HL-60/S4 treated with retinoic acid at 250 ng/mL for 4 days and 3 days (cell line): Measurements from ENCODE around the gene CD44.

Experiments
- in situ Hi-C: fragments of 300-500 bp; cut with MboI; formaldehyde crosslinking; loops from 2 replicates; pipeline ENCODE4 v1.7.0; 2022; ENCODE audit warnings: low sequenced_read_pairs

The CD44 gene

DNA sequence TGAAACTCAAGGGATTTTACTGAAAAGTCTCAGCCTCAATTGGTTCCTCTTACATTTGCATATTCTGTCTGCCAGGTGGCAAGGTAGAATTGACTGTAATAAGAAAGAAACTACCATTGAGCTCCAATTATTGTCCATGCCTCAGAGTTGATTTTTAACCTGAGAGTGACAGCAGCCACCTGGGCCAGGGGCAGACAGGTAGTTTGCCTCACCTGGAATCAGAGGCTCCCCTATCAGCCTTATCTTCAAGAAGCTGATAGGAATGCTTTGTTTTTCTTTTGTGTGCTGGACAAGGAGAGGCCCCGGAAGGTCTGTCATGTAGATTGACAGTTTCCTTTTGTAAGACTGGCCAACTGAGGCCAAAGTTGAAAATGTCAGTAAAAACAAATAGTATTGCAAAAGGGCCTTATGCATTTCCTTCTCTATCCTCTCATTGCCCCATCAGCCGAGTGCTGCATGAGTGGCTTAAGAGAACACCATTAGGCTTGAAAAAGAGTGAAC is 34.1 kb downstream of the CD44 start:
- in situ Hi-C loops = no loop called here

DNA sequence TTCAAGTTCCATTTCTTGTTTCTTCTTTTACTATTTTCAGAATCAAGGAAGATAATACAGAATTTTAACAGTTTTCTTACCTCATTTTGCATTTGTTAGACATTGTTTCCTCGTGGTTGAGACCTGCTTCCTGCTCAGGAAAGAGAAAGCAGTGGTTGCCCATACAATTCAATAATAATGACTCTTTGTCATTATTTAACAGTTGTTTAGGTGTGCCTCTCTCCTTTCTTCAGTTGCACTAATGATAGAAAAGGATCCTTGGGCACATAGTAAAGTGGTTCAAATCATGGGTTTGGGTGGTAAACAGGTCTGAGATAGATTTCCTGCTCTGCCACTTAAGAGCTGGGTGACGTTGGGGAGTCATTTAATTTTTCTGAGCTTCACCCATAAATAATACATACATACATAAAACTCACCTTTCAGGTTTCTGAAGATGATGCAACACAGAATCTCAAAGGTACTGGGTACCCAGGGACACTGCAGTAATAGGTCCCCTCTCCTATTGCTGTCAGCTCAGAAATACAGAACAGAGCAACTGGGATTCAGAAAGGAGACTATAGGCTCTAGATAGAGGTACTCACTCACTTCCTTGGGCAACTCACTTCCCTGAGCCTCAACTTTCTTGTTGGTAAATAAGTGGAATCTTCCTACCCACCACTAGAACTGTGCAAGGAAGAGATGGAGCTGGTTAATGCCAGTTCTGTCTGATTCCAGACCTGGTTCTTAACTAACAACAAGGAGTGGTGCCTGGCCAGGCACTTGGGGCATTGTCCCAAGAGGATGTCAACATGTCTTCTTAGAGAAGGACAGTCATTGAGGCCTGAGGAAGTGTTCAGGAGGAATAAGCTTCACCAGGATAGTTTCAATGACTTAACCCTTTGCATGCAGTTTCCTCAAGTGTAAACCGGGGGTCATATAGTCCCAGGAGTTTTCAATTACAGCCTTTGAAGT is 34.9 kb downstream of the CD44 start:
- in situ Hi-C loops = no loop called here

DNA sequence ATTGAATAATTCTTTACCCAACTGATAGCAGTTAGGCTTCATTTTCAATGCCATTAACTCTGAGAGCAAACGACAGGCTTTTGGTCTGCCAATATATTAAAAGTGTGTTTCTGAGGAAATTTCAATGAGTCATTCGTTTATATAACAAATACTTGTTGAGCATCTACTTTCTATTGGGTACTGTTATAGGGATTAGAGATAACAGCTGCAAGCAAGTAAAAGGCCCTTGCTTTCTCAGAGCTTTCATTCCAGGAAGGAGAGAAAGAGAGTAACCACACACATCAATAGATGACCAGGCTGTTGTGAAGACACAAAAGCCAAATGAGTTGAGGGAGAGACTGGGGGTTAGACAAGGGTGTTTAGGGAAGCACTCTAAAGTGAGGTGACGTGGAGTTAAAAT is 35.7 kb downstream of the CD44 start:
- in situ Hi-C loops = no loop called here

DNA sequence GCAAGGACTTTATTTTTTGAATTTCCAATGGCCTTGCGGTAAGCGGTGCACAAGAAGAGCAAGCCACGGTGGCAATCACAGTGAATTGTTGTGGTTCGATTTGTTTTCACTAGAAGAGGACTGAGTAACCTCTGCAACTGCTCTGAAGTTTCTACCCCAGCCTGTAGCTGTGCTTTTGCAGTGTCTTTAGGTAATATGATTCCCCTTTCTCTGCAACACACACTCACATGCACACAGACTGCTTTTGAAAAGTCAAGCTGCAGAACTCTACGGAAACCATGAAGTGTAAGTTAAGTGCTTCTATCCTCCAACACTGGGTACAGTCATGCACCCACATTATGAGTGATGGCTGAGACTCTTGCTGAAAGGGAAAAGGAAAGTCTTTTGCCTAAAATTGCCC is 38.4 kb downstream of the CD44 start:
- in situ Hi-C loops = no loop called here

DNA sequence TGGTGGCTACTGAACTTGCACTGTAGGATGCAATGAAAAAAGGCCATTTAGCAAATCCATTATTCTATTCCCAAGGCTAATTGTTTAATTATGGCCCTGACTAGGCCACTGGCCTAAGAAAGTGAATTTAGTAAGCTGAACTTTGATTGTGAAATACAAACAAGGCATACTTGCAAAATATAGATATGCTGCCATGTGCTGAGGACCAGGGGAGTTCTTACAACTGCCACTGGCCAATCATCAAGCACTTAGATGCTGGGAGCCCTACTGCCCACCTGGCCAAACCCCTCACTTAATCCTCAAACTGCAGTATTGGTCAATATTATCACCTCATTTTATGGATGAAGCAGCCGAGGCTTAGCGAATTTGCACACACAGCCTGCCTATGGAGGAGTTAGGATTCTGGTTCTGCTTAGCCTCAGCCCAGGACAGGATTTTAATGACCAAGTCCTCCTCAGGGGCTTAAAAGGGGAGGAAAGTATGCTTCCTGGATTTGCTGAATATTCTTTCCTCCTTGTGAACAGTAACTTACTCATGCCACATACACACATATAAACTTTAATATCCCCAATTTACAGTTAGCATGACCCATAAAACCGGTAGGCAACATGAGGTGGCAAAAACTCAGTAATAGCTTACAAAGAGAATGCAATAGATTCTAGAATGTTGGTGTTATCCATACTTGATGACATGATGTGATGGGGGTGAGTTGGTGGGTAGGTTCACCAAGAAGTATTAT is 39.3 kb downstream of the CD44 start:
- in situ Hi-C loops = no loop called here

DNA sequence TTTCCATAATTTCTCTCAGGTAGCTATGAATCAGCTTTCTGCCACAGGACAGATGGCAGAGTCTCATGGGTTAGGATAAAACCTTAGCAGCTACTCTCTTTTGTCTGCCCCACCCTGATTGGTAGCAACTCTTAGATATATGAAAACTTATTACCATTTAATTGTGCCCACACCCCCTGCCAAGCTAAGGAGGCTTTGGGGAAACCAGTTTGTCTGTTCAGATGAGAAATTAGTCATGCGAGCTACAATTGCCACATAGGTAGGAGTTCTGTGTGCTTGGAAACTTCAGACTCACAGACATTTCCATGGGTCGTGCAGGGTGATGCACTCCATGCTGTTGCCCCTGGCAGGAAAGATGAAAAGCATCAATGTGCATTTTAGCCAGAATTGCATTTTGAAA is 39.9 kb downstream of the CD44 start:
- in situ Hi-C loops = no loop called here

DNA sequence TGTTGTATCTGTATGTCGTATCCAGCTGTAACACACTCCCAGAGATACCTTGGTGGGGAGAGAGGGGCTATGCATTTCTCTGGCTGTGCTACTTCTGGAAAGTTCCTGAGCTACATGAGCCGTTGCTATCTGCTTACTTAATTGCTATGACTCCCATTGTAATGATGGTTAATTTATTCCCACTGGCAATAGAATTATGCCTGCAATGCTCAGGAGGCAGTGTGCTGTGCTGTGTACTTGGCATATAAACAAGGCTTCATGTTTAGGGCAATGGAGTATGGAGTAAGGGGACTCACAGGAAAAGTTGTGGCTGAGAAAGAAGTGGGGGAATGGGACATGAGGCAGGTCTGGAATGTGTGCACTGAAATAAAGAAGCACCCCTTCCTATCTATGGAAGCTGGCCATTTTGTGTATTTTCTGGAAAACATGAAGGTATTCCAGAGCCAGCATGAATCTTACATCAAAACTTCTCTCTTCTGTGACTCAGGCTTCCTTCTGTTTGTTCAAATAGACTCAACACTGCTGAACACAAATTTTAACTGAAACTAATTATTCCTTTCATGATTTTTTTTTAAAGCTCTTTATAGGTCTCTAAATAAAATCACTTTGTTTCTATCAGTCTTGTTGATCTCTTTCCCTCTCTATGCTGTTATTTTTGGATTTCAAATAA is 40.6 kb downstream of the CD44 start:
- in situ Hi-C loops = no loop called here

DNA sequence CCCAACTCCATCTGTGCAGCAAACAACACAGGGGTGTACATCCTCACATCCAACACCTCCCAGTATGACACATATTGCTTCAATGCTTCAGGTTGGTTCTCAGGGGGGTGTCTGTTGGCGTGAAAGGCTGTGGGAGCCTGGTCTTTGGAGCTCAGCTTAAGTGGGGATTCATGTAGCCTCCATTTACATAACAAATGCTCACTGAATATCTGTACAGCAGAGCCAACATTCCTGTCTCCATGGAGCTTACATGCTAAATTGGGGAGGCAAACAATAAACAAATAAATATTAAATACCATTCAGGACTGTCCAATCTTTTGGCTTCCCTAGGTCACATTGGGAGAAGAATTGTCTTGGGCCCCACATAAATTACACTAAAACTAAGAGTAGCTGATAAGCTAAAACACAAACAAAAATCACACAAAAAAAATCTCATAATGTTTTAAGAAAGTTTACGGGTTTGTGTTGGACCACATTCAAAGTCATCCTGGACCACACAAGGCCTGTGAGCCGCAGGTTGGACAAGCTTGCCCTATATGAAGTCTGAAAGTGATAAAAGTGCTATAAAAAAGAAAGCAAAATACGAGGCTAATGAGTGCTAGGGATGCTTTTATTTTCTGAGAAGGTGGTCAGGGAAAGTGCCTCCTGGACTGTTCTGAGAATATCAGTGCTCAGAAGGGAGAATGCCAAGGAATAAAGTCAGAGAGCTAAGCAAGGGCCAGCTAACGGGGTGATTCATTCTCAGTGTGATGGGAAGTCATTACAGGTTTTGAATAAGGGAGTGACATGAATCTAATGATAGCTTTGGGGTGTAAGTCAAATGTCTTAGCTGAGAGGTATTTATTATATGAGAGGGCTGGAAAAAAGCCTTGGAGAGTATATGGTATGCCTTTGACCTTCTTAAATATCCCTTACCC is 41.6 kb downstream of the CD44 start:
- in situ Hi-C loops = no loop called here

DNA sequence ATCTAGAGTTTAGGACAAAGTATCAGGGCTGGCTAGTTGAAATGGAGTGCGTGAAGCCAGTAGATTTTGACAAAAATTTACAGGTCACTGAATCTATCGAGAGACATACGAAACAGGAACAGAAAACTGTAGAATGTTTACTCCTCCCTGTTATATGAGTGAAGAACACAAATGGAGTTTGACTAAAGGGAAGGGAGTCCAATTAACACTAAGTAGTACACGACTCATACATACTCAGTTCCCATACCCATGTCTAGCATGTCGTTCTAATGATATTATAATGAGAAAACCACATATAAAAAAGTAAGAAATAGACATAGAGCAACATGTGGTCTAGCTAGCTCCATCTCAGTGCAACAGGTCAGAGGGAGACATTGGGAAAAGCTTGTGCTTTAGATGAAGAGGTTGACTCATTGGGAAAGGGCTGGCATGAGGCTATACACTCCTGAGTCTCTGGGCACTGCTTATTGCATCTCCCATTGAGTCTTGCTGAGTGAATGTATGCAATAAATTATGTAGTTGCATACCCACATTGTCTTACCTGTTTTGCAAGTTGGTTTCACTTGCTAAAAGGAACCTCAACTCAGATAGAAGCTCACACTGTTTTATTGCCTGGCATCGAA is 43.5 kb downstream of the CD44 start:
- in situ Hi-C loops = no loop called here

DNA sequence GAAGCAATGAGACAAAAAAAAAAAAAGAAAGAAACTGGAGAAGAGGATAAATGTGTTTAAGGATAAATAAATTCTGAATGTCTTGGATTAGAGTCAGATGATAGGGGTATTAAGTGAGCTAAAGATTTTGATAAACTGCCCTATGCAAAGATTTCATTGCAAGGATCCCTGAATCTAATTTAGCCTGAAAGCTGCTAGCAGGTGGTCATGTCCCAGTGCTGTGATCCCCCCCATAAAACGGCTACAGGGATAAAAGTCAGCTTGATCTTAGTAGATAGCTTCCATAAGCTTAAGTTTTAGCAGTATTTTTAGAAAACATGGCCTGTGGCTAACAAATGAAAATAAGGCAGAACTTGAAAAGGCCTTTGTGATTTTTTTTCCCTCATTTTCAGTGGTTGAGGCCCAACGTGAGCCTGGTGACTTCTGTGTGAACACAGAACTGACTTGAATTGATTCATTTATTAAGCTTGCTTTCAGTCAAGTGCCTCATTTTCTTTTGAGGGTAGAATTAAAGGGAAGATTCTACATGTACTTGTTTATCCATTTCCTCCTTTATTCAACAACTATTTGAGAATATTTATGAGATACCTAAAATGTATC is 44.5 kb downstream of the CD44 start:
- in situ Hi-C loops = no loop called here

DNA sequence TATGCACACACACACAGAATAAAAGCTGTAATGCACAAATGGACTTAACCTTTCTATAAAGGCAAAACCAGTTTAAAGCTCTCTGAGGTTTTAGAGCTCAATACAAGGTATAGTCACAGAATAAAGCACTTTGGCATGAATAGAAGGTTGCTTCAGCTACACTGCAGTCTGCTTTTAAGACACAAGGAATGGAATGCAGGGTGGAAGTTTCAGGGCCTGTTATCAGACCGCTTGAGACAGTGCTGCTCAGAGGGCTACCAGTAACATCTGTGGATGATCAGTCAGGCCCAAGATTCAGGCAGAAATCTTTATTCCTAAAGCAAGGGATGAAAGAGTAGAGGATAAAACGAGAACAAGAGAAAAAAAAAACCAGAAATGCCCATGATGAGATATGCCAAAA is 46.7 kb downstream of the CD44 start:
- in situ Hi-C loops = no loop called here

DNA sequence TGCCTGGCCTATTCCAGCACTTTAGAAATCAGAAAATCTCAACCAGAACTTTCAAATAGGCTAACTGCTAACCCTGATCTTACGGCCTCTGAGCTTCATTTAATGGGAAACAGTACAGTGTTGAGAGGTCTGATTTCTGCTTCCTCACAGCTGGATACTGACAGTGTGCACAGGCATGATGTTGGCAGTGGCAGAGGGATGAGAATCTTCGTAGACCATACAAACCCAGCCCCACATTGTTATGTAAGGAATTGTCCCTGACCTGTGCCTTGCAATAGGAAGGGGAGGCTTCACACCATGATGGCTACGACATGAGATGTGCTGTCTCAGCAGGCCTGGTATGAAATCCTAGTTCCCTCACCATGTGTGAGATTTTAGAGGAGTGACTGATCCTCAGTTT is 49.0 kb downstream of the CD44 start:
- in situ Hi-C loops = no loop called here

DNA sequence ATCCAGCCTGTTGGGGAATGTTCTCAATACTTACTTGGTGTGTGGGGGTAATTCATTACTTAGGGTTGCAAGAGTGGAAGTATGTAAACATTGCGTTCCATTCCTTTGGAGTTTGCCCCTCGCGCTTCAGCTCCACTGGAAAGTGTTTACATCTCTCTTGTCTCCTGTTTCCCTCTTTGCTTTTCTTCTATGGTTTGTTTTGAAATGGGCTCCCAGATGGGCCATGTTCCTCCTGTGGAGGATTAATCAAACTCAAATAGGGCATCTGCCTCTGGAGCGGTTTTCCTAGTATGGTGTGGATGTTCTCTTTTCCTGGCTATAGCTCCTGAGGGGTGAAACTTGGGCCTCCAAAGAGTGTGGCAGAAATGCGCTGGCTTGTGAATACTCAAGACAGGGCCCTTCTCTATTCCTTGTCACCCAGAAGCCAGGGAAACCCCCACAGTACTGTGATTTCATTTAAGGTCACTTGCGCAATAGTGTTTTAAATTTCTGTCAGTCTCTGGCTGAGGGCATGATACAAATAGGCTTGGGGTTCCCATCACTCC is 51.9 kb downstream of the CD44 start:
- in situ Hi-C loops = no loop called here

DNA sequence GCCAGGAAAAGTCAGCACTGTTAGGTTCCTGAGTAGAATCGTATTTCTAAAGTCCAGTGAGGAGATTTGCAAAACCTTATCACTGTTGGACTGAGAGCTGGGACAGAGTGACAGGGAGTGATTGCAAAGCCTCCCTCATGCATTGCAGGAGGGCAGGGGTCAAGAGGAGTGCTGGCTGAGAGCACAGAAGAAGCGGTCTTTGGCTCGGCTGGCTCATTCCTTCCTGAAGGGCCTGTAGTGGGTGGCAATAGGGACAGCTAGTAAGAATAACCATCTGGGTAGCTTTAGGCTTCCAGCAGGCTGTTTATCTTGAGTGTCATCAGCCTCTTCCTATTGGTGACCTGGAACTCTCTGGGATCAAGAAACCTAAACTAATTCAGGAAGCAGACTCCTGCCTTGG is 53.4 kb downstream of the CD44 start:
- in situ Hi-C loops = no loop called here

DNA sequence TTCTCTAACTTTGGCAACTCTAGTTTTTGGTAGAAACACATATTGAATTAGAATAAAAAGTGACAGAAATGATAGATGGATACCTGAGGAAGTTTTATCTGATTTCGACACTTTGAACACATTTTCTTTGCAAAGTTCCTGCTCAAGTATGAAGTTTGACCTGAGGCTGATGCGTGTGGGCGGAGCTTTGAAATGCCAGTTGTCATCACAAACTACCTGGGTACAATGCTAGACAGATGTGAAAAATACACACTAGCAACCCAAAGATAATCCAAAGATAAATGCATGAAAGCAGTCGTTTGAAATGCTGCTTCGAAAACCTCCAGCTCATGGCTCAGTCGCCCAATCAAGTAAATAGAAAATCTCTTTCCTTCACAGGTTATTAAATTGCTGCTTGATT is 54.8 kb downstream of the CD44 start:
- in situ Hi-C loops = no loop called here

DNA sequence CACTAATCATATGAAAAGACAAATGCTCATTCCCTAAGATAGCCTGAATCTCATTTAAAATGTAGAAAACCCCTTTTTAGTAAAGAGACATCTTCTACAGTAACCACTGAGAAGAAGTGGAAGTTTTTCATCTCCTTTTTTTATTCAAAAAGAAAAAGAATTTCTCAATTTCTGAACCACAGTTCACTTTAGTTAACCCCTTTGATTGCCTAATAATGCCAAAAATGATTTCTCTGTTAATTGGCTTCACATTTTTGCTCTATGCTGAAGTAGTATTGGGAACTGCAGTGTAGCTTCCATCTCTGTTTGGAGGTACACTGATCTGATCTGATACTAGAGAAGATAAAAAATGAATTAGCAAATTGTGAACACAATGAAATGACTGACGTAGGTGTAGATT is 58.3 kb downstream of the CD44 start:
- in situ Hi-C loops = no loop called here

DNA sequence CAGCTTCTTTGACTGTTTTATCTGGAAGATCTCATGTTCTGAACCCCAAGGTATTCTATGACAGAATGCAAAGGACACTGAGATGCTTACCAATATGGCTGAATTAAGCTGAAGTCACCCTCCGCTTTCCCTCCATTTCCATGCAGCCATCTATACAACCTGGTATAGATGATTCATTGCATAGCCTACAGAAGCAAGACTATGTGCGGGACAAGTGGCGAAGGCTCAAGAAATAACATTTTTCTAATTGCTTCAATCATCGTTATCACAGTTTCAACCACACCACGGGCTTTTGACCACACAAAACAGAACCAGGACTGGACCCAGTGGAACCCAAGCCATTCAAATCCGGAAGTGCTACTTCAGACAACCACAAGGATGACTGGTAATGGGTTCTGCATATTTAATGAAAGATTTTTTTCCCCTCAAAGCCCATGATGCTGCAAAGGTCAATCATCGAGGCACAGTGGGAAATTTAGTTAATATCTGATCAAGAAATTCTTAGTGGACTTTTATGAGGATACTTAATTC is 61.9 kb downstream of the CD44 start:
- in situ Hi-C loops = no loop called here

DNA sequence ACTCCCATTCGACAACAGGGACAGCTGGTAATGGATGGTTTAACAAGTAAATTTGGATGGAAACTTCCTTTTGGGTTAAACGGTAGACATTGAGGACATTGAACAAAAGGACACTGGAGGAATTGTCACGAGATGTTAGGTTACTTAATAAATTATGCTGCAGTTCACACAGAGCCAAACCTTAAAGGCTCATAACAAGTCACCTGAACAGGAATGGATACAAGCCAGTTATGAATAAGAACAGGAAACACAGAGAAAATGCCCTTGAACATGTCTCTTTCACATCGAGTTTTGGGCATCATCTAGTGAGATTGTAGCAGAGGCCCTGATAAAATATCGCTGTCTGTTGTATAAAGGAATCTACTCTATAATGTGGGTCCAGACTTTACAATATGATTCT is 65.6 kb downstream of the CD44 start:
- in situ Hi-C loops = no loop called here

DNA sequence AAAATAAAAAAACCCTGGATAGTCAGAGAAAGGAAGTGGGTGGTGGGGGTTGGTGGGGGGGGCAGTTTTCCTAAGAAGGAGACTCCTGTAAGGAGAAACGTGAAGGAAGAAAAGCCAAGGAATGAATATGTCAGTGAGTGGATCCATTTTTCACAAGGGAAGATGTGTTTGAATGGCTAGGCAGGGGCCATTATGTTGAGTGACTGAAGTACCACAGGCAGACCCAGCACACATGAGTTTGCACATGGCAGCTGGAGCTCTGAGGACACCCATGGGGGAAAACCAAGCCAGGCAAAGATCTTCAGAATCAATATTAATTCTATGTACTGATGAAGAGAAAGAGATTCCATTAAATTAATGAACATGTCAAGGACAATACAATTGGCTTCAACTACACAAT is 67.6 kb downstream of the CD44 start:
- in situ Hi-C loops = no loop called here
